Measurements from ENCODE around the gene AK2.

- TF ChIP-seq CTCF (IDR thresholded peaks at IDR 0.05; ENCODE audit: low read length) (no peak), EZH2 (optimal IDR thresholded peaks at IDR 0.05; ENCODE audit: low read depth, low read length) (no peak), EZH2phosphoT487 (IDR thresholded peaks at IDR 0.05; ENCODE audit: low read length) (no peak)
Observed at GRCh38 chr1:32966900-32967299, 69.8 kb downstream of the AK2 start.

Data from MM.1S (cell line).